Neural progenitor cell (in vitro differentiated cells): ENCODE measurements around the gene DYSF.

Experiments used
- EZH2 ChIP-seq: fragments of 200-600 bp; sonication (generic); IDR thresholded peaks from 2 replicates; pipeline ENCODE4 v1.6.1; 2017; ENCODE audit warnings: antibody characterized with exemption, mild to moderate bottlenecking, moderate library complexity
- TF ChIP-seq, protein P1 (sequence below): fragments of 200-600 bp; sonication (generic); IDR thresholded peaks from 2 replicates; pipeline ENCODE4 v1.5.1; 2017; ENCODE audit warnings: antibody characterized with exemption, mild to moderate bottlenecking

DNA sequence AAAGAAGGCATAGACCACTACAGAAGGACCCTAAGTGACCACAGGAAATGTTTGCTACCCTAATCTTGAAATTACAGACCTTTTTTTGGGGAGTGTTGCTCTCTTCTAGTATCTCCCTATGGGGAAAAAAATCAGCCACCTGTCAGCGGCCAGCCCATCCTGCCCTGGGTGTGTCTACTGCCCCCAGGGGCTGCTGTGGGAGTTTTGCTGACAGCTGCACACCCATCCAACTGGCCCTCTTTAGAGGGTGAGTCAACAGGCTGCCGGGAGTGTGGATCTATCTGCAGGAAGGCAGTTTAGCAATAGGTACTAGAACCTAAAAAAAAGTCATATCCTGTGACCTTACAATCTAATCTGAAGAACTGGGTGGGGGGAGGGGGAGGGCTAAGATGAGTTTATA, 796 bp upstream of the DYSF start:
- TF ChIP-seq, protein P1, sequence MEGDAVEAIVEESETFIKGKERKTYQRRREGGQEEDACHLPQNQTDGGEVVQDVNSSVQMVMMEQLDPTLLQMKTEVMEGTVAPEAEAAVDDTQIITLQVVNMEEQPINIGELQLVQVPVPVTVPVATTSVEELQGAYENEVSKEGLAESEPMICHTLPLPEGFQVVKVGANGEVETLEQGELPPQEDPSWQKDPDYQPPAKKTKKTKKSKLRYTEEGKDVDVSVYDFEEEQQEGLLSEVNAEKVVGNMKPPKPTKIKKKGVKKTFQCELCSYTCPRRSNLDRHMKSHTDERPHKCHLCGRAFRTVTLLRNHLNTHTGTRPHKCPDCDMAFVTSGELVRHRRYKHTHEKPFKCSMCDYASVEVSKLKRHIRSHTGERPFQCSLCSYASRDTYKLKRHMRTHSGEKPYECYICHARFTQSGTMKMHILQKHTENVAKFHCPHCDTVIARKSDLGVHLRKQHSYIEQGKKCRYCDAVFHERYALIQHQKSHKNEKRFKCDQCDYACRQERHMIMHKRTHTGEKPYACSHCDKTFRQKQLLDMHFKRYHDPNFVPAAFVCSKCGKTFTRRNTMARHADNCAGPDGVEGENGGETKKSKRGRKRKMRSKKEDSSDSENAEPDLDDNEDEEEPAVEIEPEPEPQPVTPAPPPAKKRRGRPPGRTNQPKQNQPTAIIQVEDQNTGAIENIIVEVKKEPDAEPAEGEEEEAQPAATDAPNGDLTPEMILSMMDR: peak; percentile 54
- TF ChIP-seq EZH2: no peak
